Astrocyte of the spinal cord (primary cell): Measurements from ENCODE around the gene ITPR2.
A peak's percentile ranks its signal among the peaks of the same experiment; 100 is the strongest.

Experiments used
- DNase-seq: peaks from one replicate; pipeline ENCODE4 v3.0.0; 2011; ENCODE audit warnings: low read depth, low spot score
- H3K4me3 ChIP-seq: 2 replicates; pipeline ENCODE4 v1.5.1; 2011; ENCODE audit warnings: low read depth, mild to moderate bottlenecking, low read length, moderate library complexity
- CTCF ChIP-seq: IDR thresholded peaks from 2 replicates; pipeline ENCODE4 v1.5.1; 2012; ENCODE audit warnings: low read depth, mild to moderate bottlenecking, low read length, inconsistent platforms
- in situ Hi-C: cut with HindIII; loops from 2 replicates; pipeline ENCODE4 v1.10.0; 2017; ENCODE audit warnings: low sequenced_read_pairs

Gene ITPR2

GRCh38 chr12:26293612-26294011, 539.4 kb downstream of the ITPR2 start:
- in situ Hi-C loops: no loop called here
- DNase-seq: peak; percentile 34
- no peak overlapping the region for H3K4me3 ChIP-seq
- TF ChIP-seq CTCF: no peak

- no peak overlapping the region for H3K4me3 ChIP-seq
- DNase-seq: no peak
- TF ChIP-seq CTCF: no peak
- in situ Hi-C loops: no loop called here
These were observed 540.4 kb downstream of the ITPR2 start for GRCh38 chr12:26292596-26292995.

GRCh38 chr12:26290565-26290964, 542.4 kb downstream of the ITPR2 start:
- TF ChIP-seq CTCF: no peak
- in situ Hi-C loops: no loop called here
- DNase-seq: no peak
- H3K4me3 ChIP-seq: no peak overlapping the region

- H3K4me3 ChIP-seq: no peak overlapping the region
- TF ChIP-seq CTCF: no peak
- DNase-seq: peak; percentile 90
- in situ Hi-C loops: no loop called here
These were observed 545.2 kb downstream of the ITPR2 start for GRCh38 chr12:26287671-26288381.
